Activated T-cell treated with anti-CD3 and anti-CD28 coated beads, Interleukin-2, amount 50 U/mL, for 4 hours (primary cell): ENCODE measurements around the gene C1QTNF12. TPM values are rescaled to one million over a fixed set of nuclear protein-coding genes. Genes with fewer than 3 reads are reported as not detected.

Experiments used
- ATAC-seq, 2 donors: fragments of 200-7000 bp; cut with Tn5 transposase; one replicate each; pipeline ENCODE4 v1.10.0; 2021
- DNase-seq: peaks from one replicate; pipeline ENCODE4 v3.0.0-alpha.2; 2020
- H3K27me3 Mint-ChIP-seq: one replicate; pipeline ENCODE4 v1.8.0; 2021; ENCODE audit warnings: low read depth, mixed read lengths
- H3K36me3 Mint-ChIP-seq: one replicate; pipeline ENCODE4 v1.8.0; 2022; ENCODE audit warnings: mixed read lengths; ENCODE audit not compliant: insufficient read depth
- H3K4me1 Mint-ChIP-seq: one replicate; pipeline ENCODE4 v1.8.0; 2021; ENCODE audit warnings: low read depth, mixed read lengths
- H3K4me3 Mint-ChIP-seq: one replicate; pipeline ENCODE4 v1.8.0; 2021; ENCODE audit warnings: mild to moderate bottlenecking, moderate library complexity, mixed read lengths
- H3K9me3 Mint-ChIP-seq: one replicate; pipeline ENCODE4 v1.8.0; 2021; ENCODE audit warnings: mixed read lengths
- total RNA-seq, 3 donors: library from RNA; stranded (reverse); gene quantifications; one replicate each; pipeline ENCODE4 v1.2.1, GENCODE V29; 2021

C1QTNF12 gene
- total RNA-seq, 3 donors from 2014 or later, result 1.6 to 2.2 (median 2.1) TPM

GRCh38 chr1:1273209-1273511 is 26.6 kb upstream of the C1QTNF12 start:
- H3K36me3 Mint-ChIP-seq, result peaks cover 11% of the 10 kb centered on the region
- H3K4me3 Mint-ChIP-seq, result peak overlapping the region; percentile 89
- H3K9me3 Mint-ChIP-seq, result no peaks in the 10 kb centered on the region
- H3K27me3 Mint-ChIP-seq, result no peaks in the 10 kb centered on the region
- DNase-seq, result no peak
- ATAC-seq, result peak; percentile 1 to 7
- H3K4me1 Mint-ChIP-seq, result peaks cover 40% of the 10 kb centered on the region

- peaks cover 43% of the 10 kb centered on the region for H3K4me1 Mint-ChIP-seq
- no peak for ATAC-seq
- peaks cover 14% of the 10 kb centered on the region for H3K36me3 Mint-ChIP-seq
- H3K27me3 Mint-ChIP-seq, result no peaks in the 10 kb centered on the region
- H3K9me3 Mint-ChIP-seq, result no peaks in the 10 kb centered on the region
- H3K4me3 Mint-ChIP-seq, result peak overlapping the region; percentile 89
- DNase-seq, result no peak
Measured at GRCh38 chr1:1272341-1273208, 26.1 kb upstream of the C1QTNF12 start.

GRCh38 chr1:1270813-1271212 is 24.3 kb upstream of the C1QTNF12 start:
- DNase-seq (no peak), ATAC-seq (no peak)
- Mint-ChIP-seq H3K36me3 (peaks cover 18% of the 10 kb centered on the region), H3K27me3 (no peaks in the 10 kb centered on the region), H3K9me3 (no peaks in the 10 kb centered on the region), H3K4me1 (peaks cover 44% of the 10 kb centered on the region), H3K4me3 (peak overlapping the region; percentile 78)

- no peak for ATAC-seq
- Mint-ChIP-seq H3K36me3 (peaks cover 19% of the 10 kb centered on the region), H3K4me3 (no peak overlapping the region), H3K9me3 (no peaks in the 10 kb centered on the region), H3K27me3 (no peaks in the 10 kb centered on the region), H3K4me1 (peaks cover 43% of the 10 kb centered on the region)
- no peak for DNase-seq
Measured at GRCh38 chr1:1268284-1268682, 21.8 kb upstream of the C1QTNF12 start.

GRCh38 chr1:1267488-1268283 is 21.2 kb upstream of the C1QTNF12 start:
- no peak for DNase-seq
- peaks cover 21% of the 10 kb centered on the region for H3K36me3 Mint-ChIP-seq
- no peak overlapping the region for H3K4me3 Mint-ChIP-seq
- no peaks in the 10 kb centered on the region for H3K9me3 Mint-ChIP-seq
- peaks cover 38% of the 10 kb centered on the region for H3K4me1 Mint-ChIP-seq
- H3K27me3 Mint-ChIP-seq, result no peaks in the 10 kb centered on the region
- ATAC-seq, result no peak

- Mint-ChIP-seq H3K4me3 (no peak overlapping the region), H3K36me3 (peaks cover 24% of the 10 kb centered on the region), H3K27me3 (no peaks in the 10 kb centered on the region), H3K9me3 (no peaks in the 10 kb centered on the region), H3K4me1 (peaks cover 20% of the 10 kb centered on the region)
- ATAC-seq, result peak; percentile 34 to 58
- no peak for DNase-seq
Measured at GRCh38 chr1:1264868-1265272, 18.3 kb upstream of the C1QTNF12 start.

GRCh38 chr1:1264026-1264425 is 17.5 kb upstream of the C1QTNF12 start:
- no peaks in the 10 kb centered on the region for H3K9me3 Mint-ChIP-seq
- ATAC-seq, result no peak
- H3K4me1 Mint-ChIP-seq, result peaks cover 17% of the 10 kb centered on the region
- no peak overlapping the region for H3K4me3 Mint-ChIP-seq
- H3K36me3 Mint-ChIP-seq, result peaks cover 28% of the 10 kb centered on the region
- no peak for DNase-seq
- H3K27me3 Mint-ChIP-seq, result no peaks in the 10 kb centered on the region

- peaks cover 24% of the 10 kb centered on the region for H3K36me3 Mint-ChIP-seq
- H3K4me3 Mint-ChIP-seq, result no peak overlapping the region
Measured at GRCh38 chr1:1262758-1263157, 16.2 kb upstream of the C1QTNF12 start.

GRCh38 chr1:1262071-1262470 is 15.5 kb upstream of the C1QTNF12 start:
- ATAC-seq, result no peak

More at GRCh38 chr1:1262758-1263157, 16.2 kb upstream of the C1QTNF12 start:
- Mint-ChIP-seq H3K9me3 (no peaks in the 10 kb centered on the region), H3K27me3 (no peaks in the 10 kb centered on the region), H3K4me1 (peaks cover 13% of the 10 kb centered on the region)
- DNase-seq (no peak), ATAC-seq (no peak)

GRCh38 chr1:1260843-1261560 is 14.5 kb upstream of the C1QTNF12 start:
- no peak overlapping the region for H3K4me3 Mint-ChIP-seq
- H3K27me3 Mint-ChIP-seq, result no peaks in the 10 kb centered on the region
- DNase-seq (no peak), ATAC-seq (no peak)
- H3K4me1 Mint-ChIP-seq, result peaks cover 12% of the 10 kb centered on the region
- no peaks in the 10 kb centered on the region for H3K9me3 Mint-ChIP-seq
- H3K36me3 Mint-ChIP-seq, result peaks cover 29% of the 10 kb centered on the region

More at GRCh38 chr1:1262071-1262470, 15.5 kb upstream of the C1QTNF12 start:
- no peak for DNase-seq
- Mint-ChIP-seq H3K36me3 (peaks cover 27% of the 10 kb centered on the region), H3K9me3 (no peaks in the 10 kb centered on the region), H3K4me3 (no peak overlapping the region), H3K27me3 (no peaks in the 10 kb centered on the region), H3K4me1 (peaks cover 12% of the 10 kb centered on the region)

GRCh38 chr1:1259951-1260600 is 13.6 kb upstream of the C1QTNF12 start:
- peaks cover 28% of the 10 kb centered on the region for H3K36me3 Mint-ChIP-seq
- DNase-seq (no peak), ATAC-seq (no peak)
- no peaks in the 10 kb centered on the region for H3K27me3 Mint-ChIP-seq
- H3K4me3 Mint-ChIP-seq, result no peak overlapping the region
- H3K9me3 Mint-ChIP-seq, result no peaks in the 10 kb centered on the region
- peaks cover 12% of the 10 kb centered on the region for H3K4me1 Mint-ChIP-seq

- no peaks in the 10 kb centered on the region for H3K9me3 Mint-ChIP-seq
- H3K4me3 Mint-ChIP-seq, result no peak overlapping the region
- no peak for DNase-seq
- peaks cover 10% of the 10 kb centered on the region for H3K4me1 Mint-ChIP-seq
- no peaks in the 10 kb centered on the region for H3K27me3 Mint-ChIP-seq
- ATAC-seq, result no peak
- peaks cover 30% of the 10 kb centered on the region for H3K36me3 Mint-ChIP-seq
Measured at GRCh38 chr1:1259540-1259939, 13.0 kb upstream of the C1QTNF12 start.

- H3K36me3 Mint-ChIP-seq, result peaks cover 30% of the 10 kb centered on the region
- H3K9me3 Mint-ChIP-seq, result no peaks in the 10 kb centered on the region
- DNase-seq, result no peak
- peaks cover 9% of the 10 kb centered on the region for H3K4me1 Mint-ChIP-seq
- no peak for ATAC-seq
- no peaks in the 10 kb centered on the region for H3K27me3 Mint-ChIP-seq
- no peak overlapping the region for H3K4me3 Mint-ChIP-seq
Measured at GRCh38 chr1:1259119-1259488, 12.6 kb upstream of the C1QTNF12 start.
